Neural progenitor cell (in vitro differentiated cells): ENCODE results near the gene LPCAT2.

ENCODE experiments used
- EZH2 ChIP-seq: fragments of 200-600 bp; sonication (generic); IDR thresholded peaks from 2 replicates; pipeline ENCODE4 v1.6.1; 2017; ENCODE audit warnings: antibody characterized with exemption, mild to moderate bottlenecking, moderate library complexity
- EZH2phosphoT487 ChIP-seq: fragments of 200-600 bp; sonication (generic); IDR thresholded peaks from 2 replicates; pipeline ENCODE4 v1.6.1; 2017; ENCODE audit warnings: antibody characterized with exemption
- TF ChIP-seq, protein P1 (sequence below): fragments of 200-600 bp; sonication (generic); IDR thresholded peaks from 2 replicates; pipeline ENCODE4 v1.5.1; 2017; ENCODE audit warnings: antibody characterized with exemption, mild to moderate bottlenecking

DNA sequence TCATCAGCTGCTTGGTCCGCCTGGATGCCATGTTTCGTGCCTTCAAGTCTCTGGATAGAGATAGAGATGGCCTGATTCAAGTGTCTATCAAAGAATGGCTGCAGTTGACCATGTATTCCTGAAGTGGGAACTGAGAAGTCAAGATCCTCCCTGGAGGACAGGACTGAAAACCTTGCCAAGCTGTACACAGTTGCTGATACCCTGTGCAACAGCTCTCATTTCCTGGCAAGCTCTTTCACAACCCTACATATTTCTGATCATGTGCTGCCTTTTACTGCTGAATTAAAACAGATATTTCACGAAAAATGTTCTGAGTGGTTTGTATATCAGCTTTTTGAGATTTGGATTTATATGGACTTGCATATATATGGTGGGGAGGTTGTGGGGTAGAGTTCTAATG is 58.5 kb downstream of the LPCAT2 start:
- TF ChIP-seq, protein P1, sequence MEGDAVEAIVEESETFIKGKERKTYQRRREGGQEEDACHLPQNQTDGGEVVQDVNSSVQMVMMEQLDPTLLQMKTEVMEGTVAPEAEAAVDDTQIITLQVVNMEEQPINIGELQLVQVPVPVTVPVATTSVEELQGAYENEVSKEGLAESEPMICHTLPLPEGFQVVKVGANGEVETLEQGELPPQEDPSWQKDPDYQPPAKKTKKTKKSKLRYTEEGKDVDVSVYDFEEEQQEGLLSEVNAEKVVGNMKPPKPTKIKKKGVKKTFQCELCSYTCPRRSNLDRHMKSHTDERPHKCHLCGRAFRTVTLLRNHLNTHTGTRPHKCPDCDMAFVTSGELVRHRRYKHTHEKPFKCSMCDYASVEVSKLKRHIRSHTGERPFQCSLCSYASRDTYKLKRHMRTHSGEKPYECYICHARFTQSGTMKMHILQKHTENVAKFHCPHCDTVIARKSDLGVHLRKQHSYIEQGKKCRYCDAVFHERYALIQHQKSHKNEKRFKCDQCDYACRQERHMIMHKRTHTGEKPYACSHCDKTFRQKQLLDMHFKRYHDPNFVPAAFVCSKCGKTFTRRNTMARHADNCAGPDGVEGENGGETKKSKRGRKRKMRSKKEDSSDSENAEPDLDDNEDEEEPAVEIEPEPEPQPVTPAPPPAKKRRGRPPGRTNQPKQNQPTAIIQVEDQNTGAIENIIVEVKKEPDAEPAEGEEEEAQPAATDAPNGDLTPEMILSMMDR = no peak
- TF ChIP-seq EZH2 = no peak
- TF ChIP-seq EZH2phosphoT487 = no peak
